ENCODE measurements around the gene TCF3. TPM values are rescaled to one million over a fixed set of nuclear protein-coding genes. Genes with fewer than 3 reads are reported as not detected.

The TCF3 gene
- total and polyA plus RNA-seq, 2 of the 8 experiments (the other 6 are each of a cell fraction or from before 2014, with no cell fraction given) = 241 to 348 TPM

GRCh38 chr19:1627194-1627593 is 25.2 kb downstream of the TCF3 start:
- Histone ChIP-seq H2BK15ac (ENCODE audit: low read length) (no peak overlapping the region), H4K91ac (replicated peaks; ENCODE audit: insufficient read length, low read length) (no peak overlapping the region), H3K56ac (replicated peaks; ENCODE audit: insufficient read length, low read depth, low read length) (no peak overlapping the region), H2BK5ac (ENCODE audit: low read depth, low read length) (no peak overlapping the region), H3K79me2 (ENCODE audit: control insufficient read depth in 1 of 2, insufficient read depth in 2 of 2, low read length in 2 of 2) (peaks cover 0 to 8% of the 10 kb centered on the region in 2 experiments; a peak in 1 of 4 replicates), H2AFZ (ENCODE audit: low read length) (no peak overlapping the region), H3K23me2 (ENCODE audit: low read depth, low read length) (no peaks in the 10 kb centered on the region), H3K9ac (replicated peaks in 1 of 4; ENCODE audit: extremely low read depth in 1 of 4, low read depth in 3 of 4, low read length in 3 of 4) (no peak overlapping the region), H3K23ac (ENCODE audit: insufficient read length) (no peak overlapping the region), H3K14ac (ENCODE audit: insufficient read length) (no peak overlapping the region), H3K36me3 (ENCODE audit: control insufficient read depth in 2 of 4, insufficient read depth in 4 of 4, low read length in 3 of 4) (peaks cover 12 to 45% (median 36%) of the 10 kb centered on the region in 4 experiments), H3K4me1 (replicated peaks in 1 of 4; ENCODE audit: control insufficient read depth in 3 of 4, insufficient read depth in 4 of 4, low read length in 3 of 4) (peaks cover 0 to 3% (median 0%) of the 10 kb centered on the region in 4 experiments; a peak in 3 of 7 replicates), H2BK120ac (replicated peaks; ENCODE audit: low read depth, low read length) (no peak overlapping the region), H3K4me3 (ENCODE audit: extremely low read depth in 1 of 4, insufficient read depth in 2 of 4, low read depth in 3 of 4, low read length in 4 of 4) (no peak overlapping the region), H3K27me3 (replicated peaks in 1 of 4; ENCODE audit: control insufficient read depth in 3 of 4, extremely low read depth in 1 of 4, insufficient read depth in 3 of 4, low read length in 3 of 4) (no peaks in the 10 kb centered on the region), H3K4me2 (ENCODE audit: insufficient read depth in 1 of 2, low read depth in 2 of 2, low read length in 2 of 2) (no peak overlapping the region), H4K5ac (ENCODE audit: insufficient read length, low read depth, low read length) (no peak overlapping the region), H3K9me3 (ENCODE audit: insufficient read depth in 2 of 2, low read depth in 1 of 2, low read length in 1 of 2) (no peaks in the 10 kb centered on the region), H4K8ac (ENCODE audit: extremely low read depth, insufficient read depth, low read length) (no peak overlapping the region), H3K18ac (ENCODE audit: extremely low read depth, low read length) (no peak overlapping the region), H2BK12ac (ENCODE audit: low read depth, low read length) (no peak overlapping the region), H3K4ac (replicated peaks; ENCODE audit: insufficient read length, low read depth, low read length) (no peak overlapping the region), H2AK5ac (ENCODE audit: low read depth, low read length) (no peak overlapping the region), H3K27ac (ENCODE audit: low read depth, low read length) (no peak overlapping the region), H4K20me1 (replicated peaks in 1 of 2; ENCODE audit: control insufficient read depth in 1 of 2, insufficient read depth in 2 of 2, low read length in 2 of 2) (peaks cover 23 to 26% of the 10 kb centered on the region in 2 experiments), H3K79me1 (ENCODE audit: low read depth, low read length) (peaks cover 10% of the 10 kb centered on the region; the same call in 1 of the 2 replicates), H2BK20ac (ENCODE audit: low read length) (no peak overlapping the region)
- DNase-seq (ENCODE audit: low read depth in 1 of 2, low spot score in 2 of 2) (no peak), FAIRE-seq (no peak)
- ChIA-PET POLR2A (ENCODE audit: partially characterized antibody) (interaction anchor here (0.8 to 1.0 kb wide), 2 partner anchors 12 to 14 kb away, joined by 3 to 4 read pairs; no protein-coding TSS in a partner anchor), CTCF (ENCODE audit: partially characterized antibody) (interaction anchor here (0.6 to 1.0 kb wide), 2 partner anchors 10 to 1673 kb away, joined by 3 read pairs; no protein-coding TSS in a partner anchor)
- WGBS, 2 experiments (ENCODE audit: extremely low coverage in 1 of 2, insufficient coverage in 1 of 2, insufficient read length in 1 of 2, insufficient replicate concordance in 2 of 2, low coverage in 1 of 2, low lambda C conversion rate in 2 of 2, missing lambda C conversion rate in 1 of 2) = 95% methylated on average over 12 of the region's 17 CpGs; no CpG with 5 or more reads in 1 of the 2 experiments
- TF ChIP-seq EZH2 (IDR thresholded peaks at IDR 0.05; ENCODE audit: low read depth, low read length, severe bottlenecking) (no peak), KDM1A (IDR thresholded peaks at IDR 0.05; ENCODE audit: borderline replicate concordance, low read length) (no peak), SP1 (IDR thresholded peaks at IDR 0.05; ENCODE audit: low read depth, low read length) (no peak), RFX5 (IDR thresholded peaks at IDR 0.05; ENCODE audit: borderline replicate concordance, low read depth, low read length) (no peak), MAFK (IDR thresholded peaks at IDR 0.05; ENCODE audit: low read depth, low read length) (no peak), SIRT6 (IDR thresholded peaks at IDR 0.05; ENCODE audit: low read length) (no peak), ASH2L (IDR thresholded peaks at IDR 0.05; ENCODE audit: low read length) (no peak), YY1 (IDR thresholded peaks at IDR 0.05; ENCODE audit: low read depth, low read length) (no peak), SIN3A (conservative IDR thresholded peaks at IDR 0.05 in 1 of 2, IDR thresholded peaks at IDR 0.05 in 1 of 2; ENCODE audit: low read depth in 1 of 2, low read length in 2 of 2) (no peak), MAX (IDR thresholded peaks at IDR 0.05) (no peak), NRF1 (IDR thresholded peaks at IDR 0.05; ENCODE audit: low read depth, low read length) (no peak), GABPA (IDR thresholded peaks at IDR 0.05; ENCODE audit: borderline replicate concordance, insufficient read depth, low read length) (no peak), RBBP5 (IDR thresholded peaks at IDR 0.05; ENCODE audit: borderline replicate concordance, low read depth, low read length) (no peak), SIX5 (IDR thresholded peaks at IDR 0.05; ENCODE audit: low read depth, low read length) (no peak)

Measured in H1 (cell line).